AG09319 (cell line): Measurements from ENCODE around the gene TMEM131L.

Experiments
- DNase-seq: peaks from one replicate; pipeline ENCODE4 v3.0.0-alpha.2; 2010; ENCODE audit warnings: low read depth; ENCODE audit errors: extremely low read depth
- CTCF ChIP-seq: IDR thresholded peaks from 2 replicates; pipeline ENCODE4 v1.5.1; 2011; ENCODE audit warnings: low read depth, mild to moderate bottlenecking, inconsistent platforms, low read length, moderate library complexity

TMEM131L gene

DNA sequence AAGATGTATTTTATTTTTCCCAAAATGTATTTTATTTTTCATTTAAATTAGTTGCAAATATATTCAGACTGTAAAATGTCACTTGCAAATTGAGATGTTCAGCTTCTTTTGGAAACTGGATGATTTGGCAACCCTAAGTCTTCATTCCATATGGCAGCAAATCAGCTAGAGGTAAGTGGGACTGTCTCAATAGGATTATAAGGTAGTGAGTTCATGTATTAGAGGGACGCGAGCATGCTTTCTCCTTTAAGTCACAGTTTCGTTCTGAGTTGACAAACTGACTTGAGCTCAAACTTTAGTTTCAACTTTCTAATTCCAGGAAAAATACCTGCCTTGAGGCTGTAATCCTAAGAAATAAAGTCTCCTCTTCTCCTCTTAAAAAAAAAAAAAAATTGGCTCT, 44.2 kb upstream of the TMEM131L start:
- no peak for DNase-seq

DNA sequence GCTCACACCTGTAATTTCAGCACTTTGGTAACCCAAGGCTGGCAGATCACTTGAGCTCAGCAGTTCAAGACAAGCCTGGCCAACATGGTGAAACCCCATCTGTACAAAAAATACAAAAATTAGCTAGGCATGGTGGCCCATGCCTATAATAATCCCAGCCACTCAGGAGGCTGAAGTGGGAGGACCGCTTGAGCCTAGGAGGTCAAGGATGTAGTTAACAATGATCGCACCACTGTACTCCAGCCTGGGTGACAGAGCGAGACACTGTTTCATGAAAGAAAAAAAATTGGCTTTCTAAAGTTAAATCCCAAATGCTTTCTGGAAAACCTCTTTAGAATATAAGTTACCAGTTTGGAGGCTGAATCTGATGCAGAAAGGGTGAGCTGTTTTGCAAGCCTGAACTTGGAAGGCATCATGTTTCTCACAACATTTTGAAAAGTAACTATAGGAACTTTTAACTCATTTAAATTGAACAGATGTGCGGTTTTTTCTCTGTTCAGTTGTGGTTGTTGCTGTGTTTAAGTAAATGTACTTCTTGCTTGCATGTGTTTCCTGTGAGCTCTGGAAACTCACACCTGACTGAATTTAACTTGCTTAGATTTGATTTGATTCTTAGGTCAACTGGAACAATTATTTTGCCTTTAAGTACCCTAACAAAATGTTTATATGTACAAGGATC, 39.8 kb upstream of the TMEM131L start:
- no peak for DNase-seq
- no peak for TF ChIP-seq CTCF

More for the DNA sequence above, 44.2 kb upstream of the TMEM131L start:
- no peak for TF ChIP-seq CTCF

GRCh38 chr4:153427363-153428071, 38.6 kb upstream of the TMEM131L start:
- DNase-seq = no peak
- no peak for TF ChIP-seq CTCF

- DNase-seq = no peak
- no peak for TF ChIP-seq CTCF
These were observed 37.2 kb upstream of the TMEM131L start for GRCh38 chr4:153428941-153429475.

DNA sequence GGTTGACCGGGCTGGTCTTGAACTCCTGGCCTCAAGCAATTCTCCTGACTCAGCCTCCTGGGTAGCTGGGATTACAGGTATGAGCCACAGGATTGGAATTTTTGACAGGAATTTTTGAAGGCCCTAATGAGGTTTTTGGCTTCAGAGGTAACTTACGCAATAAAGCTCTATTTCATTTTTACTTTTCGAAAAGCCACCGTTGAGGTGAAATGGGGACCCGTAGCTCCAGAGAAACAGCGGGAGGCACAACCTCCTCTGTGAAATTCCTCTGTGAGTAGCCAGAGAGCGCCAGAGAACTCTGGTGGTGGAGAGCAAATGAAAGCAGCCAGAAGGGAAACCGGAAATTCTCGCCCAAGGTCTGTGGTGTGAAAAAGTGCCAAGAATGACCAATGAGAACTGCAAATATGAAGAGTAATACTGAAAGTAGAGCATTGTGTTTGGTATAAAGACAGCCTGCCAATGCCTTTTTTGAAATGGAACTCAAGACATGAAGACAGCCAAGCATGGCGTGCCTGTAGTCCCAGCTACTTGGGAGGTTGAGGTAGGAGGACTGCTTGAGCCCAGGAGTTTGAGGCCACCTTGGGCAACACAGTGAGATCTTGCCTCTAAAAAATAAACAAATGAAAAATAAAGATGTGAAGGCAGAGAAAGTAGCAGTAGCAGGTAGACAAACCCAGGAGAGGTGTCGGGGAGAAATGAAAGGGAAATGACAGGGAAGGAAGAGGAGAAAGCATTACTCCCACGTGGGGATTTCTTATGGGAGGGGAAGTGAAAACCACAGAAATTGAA, 33.0 kb upstream of the TMEM131L start:
- peak; percentile 60 for TF ChIP-seq CTCF
- DNase-seq = peak; percentile 60

DNA sequence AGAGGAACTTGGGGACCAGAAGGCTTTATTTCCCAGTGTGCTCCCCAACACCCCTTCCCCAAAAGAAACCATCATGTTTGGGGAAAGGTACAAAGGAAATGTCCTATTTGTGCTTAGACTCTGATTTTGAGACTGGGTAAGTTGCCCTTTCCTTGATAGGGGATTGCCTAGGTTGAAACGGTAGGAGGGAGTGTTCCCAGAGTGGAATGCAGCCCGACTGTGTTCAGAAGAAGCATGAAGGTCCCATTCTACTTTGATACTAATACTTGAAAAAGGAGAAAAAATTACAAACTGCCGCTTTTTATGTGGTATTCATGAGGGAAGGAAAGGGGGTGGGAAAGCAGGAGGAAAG, 32.4 kb upstream of the TMEM131L start:
- DNase-seq = no peak
- no peak for TF ChIP-seq CTCF
